ENCODE measurements around the gene SDHAF3. TPM values are rescaled to one million over a fixed set of nuclear protein-coding genes. Genes with fewer than 3 reads are reported as not detected.

Gene SDHAF3
- total and polyA plus RNA-seq, 10 of the 15 experiments (the other 5 are each of a cell fraction or from before 2014, with no cell fraction given): 24.3 to 124 (median 63.5) TPM

DNA sequence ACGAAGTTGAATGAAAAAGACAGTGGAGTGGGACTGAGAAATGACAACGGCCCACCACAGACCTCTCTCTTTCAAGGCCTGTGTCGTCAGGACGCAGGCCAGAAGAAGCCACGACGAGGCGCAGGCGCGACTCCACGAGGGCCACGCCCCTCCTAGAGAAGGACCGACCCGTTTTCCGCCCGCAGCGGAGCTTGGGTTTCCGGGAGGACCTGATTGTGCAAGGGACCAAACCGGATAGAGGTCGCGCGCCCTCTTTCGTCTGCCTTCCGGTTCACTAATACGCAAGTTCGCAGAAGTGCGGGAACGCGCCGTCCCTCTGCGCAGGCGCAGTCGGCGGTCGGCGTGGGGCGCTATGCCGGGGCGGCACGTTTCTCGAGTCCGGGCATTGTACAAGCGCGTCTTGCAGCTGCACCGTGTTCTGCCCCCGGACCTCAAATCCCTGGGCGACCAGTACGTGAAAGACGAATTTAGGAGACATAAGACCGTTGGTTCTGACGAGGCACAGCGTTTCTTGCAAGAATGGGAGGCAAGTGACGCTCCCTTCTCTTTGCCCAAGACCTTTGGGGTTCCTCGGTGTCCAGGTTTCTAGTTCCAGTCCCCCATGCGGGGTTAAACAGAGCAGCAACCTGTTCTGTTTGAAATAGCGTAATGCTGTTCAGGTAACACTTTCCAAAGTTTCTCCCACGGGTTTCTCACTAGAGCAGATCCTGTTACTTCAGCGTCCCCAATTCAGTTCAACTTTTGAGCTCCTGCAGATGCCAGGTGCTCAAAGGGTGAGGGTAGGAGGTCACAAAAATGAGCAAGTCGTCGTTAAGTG, at the start of gene SDHAF3 (continued):
- peak; percentile 78 for TF ChIP-seq SP1 (IDR thresholded peaks at IDR 0.05; ENCODE audit: low read depth, low read length)
- peak; percentile 65 for TF ChIP-seq NRF1 (conservative IDR thresholded peaks at IDR 0.05; ENCODE audit: low read depth, low read length)
- TF ChIP-seq SRF (IDR thresholded peaks at IDR 0.05; ENCODE audit: low read depth in 2 of 2, low read length in 2 of 2): peak in 1 of 2 experiments; percentile 79; a peak in 3 of 4 replicates
- peak in 1 of 2 experiments; percentile 69; a peak in 2 of 4 replicates for TF ChIP-seq ETV6 (conservative IDR thresholded peaks at IDR 0.05 in 1 of 2, IDR thresholded peaks at IDR 0.05 in 1 of 2; ENCODE audit: borderline replicate concordance in 1 of 2, low read depth in 1 of 2)
- TF ChIP-seq GABPA (IDR thresholded peaks at IDR 0.05; ENCODE audit: low read depth): peak; percentile 99
- TF ChIP-seq PML (IDR thresholded peaks at IDR 0.05; ENCODE audit: low read length): peak; percentile 94
- no peak for TF ChIP-seq NFYB (IDR thresholded peaks at IDR 0.05; ENCODE audit: insufficient read depth, low read depth, low read length)
- TF ChIP-seq SREBF1 (IDR thresholded peaks at IDR 0.05; ENCODE audit: low read length): peak; percentile 17; the same call in 1 of the 2 replicates
- peak; percentile 65; the same call in 1 of the 2 replicates for TF ChIP-seq CHD2 (IDR thresholded peaks at IDR 0.05; ENCODE audit: borderline replicate concordance, low read depth, low read length)
- TF ChIP-seq SMARCA5 (IDR thresholded peaks at IDR 0.05): peak; percentile 73; the same call in 1 of the 2 replicates
- TF ChIP-seq ZZZ3 (IDR thresholded peaks at IDR 0.05; ENCODE audit: control insufficient read depth, insufficient read length, low read depth): no peak
- TF ChIP-seq ZBTB33 (IDR thresholded peaks at IDR 0.05): no peak
- TF ChIP-seq, protein P1, sequence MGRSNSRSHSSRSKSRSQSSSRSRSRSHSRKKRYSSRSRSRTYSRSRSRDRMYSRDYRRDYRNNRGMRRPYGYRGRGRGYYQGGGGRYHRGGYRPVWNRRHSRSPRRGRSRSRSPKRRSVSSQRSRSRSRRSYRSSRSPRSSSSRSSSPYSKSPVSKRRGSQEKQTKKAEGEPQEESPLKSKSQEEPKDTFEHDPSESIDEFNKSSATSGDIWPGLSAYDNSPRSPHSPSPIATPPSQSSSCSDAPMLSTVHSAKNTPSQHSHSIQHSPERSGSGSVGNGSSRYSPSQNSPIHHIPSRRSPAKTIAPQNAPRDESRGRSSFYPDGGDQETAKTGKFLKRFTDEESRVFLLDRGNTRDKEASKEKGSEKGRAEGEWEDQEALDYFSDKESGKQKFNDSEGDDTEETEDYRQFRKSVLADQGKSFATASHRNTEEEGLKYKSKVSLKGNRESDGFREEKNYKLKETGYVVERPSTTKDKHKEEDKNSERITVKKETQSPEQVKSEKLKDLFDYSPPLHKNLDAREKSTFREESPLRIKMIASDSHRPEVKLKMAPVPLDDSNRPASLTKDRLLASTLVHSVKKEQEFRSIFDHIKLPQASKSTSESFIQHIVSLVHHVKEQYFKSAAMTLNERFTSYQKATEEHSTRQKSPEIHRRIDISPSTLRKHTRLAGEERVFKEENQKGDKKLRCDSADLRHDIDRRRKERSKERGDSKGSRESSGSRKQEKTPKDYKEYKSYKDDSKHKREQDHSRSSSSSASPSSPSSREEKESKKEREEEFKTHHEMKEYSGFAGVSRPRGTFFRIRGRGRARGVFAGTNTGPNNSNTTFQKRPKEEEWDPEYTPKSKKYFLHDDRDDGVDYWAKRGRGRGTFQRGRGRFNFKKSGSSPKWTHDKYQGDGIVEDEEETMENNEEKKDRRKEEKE (IDR thresholded peaks at IDR 0.05): no peak
- no peak for TF ChIP-seq EZH2 (IDR thresholded peaks at IDR 0.05; ENCODE audit: borderline replicate concordance, control insufficient read depth, low read depth, low read length)
- TF ChIP-seq CHD4 (IDR thresholded peaks at IDR 0.05): no peak
- TF ChIP-seq, protein P2, sequence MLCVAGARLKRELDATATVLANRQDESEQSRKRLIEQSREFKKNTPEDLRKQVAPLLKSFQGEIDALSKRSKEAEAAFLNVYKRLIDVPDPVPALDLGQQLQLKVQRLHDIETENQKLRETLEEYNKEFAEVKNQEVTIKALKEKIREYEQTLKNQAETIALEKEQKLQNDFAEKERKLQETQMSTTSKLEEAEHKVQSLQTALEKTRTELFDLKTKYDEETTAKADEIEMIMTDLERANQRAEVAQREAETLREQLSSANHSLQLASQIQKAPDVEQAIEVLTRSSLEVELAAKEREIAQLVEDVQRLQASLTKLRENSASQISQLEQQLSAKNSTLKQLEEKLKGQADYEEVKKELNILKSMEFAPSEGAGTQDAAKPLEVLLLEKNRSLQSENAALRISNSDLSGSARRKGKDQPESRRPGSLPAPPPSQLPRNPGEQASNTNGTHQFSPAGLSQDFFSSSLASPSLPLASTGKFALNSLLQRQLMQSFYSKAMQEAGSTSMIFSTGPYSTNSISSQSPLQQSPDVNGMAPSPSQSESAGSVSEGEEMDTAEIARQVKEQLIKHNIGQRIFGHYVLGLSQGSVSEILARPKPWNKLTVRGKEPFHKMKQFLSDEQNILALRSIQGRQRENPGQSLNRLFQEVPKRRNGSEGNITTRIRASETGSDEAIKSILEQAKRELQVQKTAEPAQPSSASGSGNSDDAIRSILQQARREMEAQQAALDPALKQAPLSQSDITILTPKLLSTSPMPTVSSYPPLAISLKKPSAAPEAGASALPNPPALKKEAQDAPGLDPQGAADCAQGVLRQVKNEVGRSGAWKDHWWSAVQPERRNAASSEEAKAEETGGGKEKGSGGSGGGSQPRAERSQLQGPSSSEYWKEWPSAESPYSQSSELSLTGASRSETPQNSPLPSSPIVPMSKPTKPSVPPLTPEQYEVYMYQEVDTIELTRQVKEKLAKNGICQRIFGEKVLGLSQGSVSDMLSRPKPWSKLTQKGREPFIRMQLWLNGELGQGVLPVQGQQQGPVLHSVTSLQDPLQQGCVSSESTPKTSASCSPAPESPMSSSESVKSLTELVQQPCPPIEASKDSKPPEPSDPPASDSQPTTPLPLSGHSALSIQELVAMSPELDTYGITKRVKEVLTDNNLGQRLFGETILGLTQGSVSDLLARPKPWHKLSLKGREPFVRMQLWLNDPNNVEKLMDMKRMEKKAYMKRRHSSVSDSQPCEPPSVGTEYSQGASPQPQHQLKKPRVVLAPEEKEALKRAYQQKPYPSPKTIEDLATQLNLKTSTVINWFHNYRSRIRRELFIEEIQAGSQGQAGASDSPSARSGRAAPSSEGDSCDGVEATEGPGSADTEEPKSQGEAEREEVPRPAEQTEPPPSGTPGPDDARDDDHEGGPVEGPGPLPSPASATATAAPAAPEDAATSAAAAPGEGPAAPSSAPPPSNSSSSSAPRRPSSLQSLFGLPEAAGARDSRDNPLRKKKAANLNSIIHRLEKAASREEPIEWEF (IDR thresholded peaks at IDR 0.05; ENCODE audit: insufficient replicate concordance, low read depth, low read length): no peak
- no peak for TF ChIP-seq STAT3 (IDR thresholded peaks at IDR 0.05; ENCODE audit: low read depth, low read length)
- peak; percentile 82 for TF ChIP-seq NR2C1 (IDR thresholded peaks at IDR 0.05)
- peak; percentile 84 for TF ChIP-seq HCFC1 (IDR thresholded peaks at IDR 0.05; ENCODE audit: low read length)
- no peak for TF ChIP-seq CBX3 (IDR thresholded peaks at IDR 0.05; ENCODE audit: borderline replicate concordance, low read depth)

All from GM12878 (cell line).